ENCODE results near the gene SLC2A6.
A peak's percentile ranks its signal among the peaks of the same experiment; 100 is the strongest.

Gene SLC2A6

DNA sequence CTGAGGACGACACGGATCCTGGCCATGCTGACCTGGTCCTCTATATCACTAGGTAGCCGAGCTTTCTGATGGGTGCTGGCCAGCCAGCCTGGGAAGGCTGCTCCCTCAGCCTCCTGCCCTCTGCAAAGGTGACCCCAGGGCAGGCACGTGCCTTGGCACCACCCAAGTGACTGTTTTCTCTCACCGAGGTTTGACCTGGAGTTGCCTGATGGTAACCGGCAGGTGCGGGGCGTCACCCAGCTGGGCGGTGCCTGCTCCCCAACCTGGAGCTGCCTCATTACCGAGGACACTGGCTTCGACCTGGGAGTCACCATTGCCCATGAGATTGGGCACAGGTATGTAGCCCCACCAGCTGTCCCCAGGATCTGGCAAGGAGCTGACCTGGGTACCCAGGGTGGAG lies 52.9 kb downstream of the SLC2A6 start:
- H3K4me3 ChIP-seq (ENCODE audit: low read depth, low read length), result no peak overlapping the region
- DNase-seq (ENCODE audit: low read depth), result no peak
- TF ChIP-seq, protein P1, sequence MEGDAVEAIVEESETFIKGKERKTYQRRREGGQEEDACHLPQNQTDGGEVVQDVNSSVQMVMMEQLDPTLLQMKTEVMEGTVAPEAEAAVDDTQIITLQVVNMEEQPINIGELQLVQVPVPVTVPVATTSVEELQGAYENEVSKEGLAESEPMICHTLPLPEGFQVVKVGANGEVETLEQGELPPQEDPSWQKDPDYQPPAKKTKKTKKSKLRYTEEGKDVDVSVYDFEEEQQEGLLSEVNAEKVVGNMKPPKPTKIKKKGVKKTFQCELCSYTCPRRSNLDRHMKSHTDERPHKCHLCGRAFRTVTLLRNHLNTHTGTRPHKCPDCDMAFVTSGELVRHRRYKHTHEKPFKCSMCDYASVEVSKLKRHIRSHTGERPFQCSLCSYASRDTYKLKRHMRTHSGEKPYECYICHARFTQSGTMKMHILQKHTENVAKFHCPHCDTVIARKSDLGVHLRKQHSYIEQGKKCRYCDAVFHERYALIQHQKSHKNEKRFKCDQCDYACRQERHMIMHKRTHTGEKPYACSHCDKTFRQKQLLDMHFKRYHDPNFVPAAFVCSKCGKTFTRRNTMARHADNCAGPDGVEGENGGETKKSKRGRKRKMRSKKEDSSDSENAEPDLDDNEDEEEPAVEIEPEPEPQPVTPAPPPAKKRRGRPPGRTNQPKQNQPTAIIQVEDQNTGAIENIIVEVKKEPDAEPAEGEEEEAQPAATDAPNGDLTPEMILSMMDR (IDR thresholded peaks at IDR 0.05; ENCODE audit: control insufficient read depth, extremely low read depth, insufficient read depth), result no peak

GRCh38 chr9:133425049-133425632 lies 53.8 kb downstream of the SLC2A6 start:
- no peak for DNase-seq (ENCODE audit: low read depth)
- TF ChIP-seq, protein P1 (IDR thresholded peaks at IDR 0.05; ENCODE audit: control insufficient read depth, extremely low read depth, insufficient read depth), result no peak
- H3K4me3 ChIP-seq (ENCODE audit: low read depth, low read length), result no peak overlapping the region

DNA sequence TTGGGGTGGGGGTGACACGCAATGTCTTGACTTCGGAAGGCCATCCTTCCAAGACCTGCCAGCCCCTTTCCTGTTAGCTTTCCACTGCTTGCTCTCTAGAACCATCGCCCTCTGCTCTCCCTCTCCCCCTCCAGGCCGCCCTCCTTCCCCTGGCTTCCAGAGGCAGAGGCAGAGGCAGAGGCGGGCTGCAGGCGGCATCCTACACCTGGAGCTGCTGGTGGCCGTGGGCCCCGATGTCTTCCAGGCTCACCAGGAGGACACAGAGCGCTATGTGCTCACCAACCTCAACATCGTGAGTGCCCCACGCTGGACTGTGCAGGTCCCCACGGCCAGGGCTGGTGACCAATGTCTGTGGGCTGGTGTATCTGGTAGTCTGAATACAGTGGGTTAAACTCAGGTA lies 54.7 kb downstream of the SLC2A6 start:
- TF ChIP-seq, protein P1 (IDR thresholded peaks at IDR 0.05; ENCODE audit: control insufficient read depth, extremely low read depth, insufficient read depth), result no peak
- H3K4me3 ChIP-seq (ENCODE audit: low read depth, low read length), result no peak overlapping the region
- no peak for DNase-seq (ENCODE audit: low read depth)

- no peak overlapping the region for H3K4me3 ChIP-seq (ENCODE audit: low read depth, low read length)
- peak; percentile 62 for DNase-seq (ENCODE audit: low read depth)
- TF ChIP-seq, protein P1 (IDR thresholded peaks at IDR 0.05; ENCODE audit: control insufficient read depth, extremely low read depth, insufficient read depth), result no peak
These were observed 55.7 kb downstream of the SLC2A6 start for GRCh38 chr9:133423216-133423615.

DNA sequence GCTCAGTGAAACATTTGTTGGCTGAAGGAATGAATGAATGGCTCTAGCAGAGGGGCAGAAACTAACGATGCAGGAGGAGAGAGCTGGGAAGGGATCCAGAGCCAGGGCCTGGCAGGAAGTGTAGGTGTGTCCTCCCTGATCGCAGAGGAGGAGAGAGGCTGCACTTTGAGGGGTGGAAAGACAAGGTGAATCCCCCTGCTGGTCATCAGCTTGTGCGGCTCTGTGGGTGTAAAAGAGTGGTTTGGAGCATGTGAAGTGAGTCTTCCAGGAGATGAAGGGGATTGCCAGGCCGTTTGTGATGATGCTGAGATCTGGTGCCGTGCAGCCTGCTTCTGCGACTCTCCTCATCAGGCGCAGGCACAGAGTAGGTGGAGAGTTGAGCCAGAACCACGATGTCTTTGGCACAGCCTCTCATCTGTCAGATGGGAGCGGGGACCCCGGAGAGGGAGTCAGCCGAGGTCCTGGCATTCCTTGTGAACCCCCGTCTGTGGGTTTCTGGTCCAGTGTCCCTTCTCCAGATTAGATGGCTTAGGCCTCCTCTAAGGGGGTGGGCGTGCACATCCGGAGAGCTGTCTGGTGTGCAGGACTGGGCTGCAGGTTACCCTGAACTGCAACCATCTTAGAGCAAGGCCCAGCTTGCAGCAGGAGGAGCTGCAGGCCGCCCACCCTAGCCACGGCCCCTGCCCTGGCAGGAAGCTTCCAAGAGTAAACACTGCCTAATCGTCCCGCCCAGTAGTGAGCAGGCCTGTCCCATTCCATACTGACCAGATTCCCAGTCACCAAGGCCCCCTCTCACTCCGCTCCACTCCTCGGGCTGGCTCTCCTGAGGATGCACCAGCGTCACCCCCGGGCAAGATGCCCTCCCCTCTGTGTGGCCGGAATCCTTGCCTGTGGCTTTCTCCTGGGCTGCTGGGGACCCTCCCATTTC lies 57.0 kb downstream of the SLC2A6 start, which contains the start of gene ADAMTS13:
TSS of gene ADAMTS13 (plus strand) at position 753 of the 928 bp plus-strand sequence. CDS start at position 830, 77 bp downstream.
- DNase-seq (ENCODE audit: low read depth), result no peak

More for the DNA sequence above, 57.0 kb downstream of the SLC2A6 start, which contains the start of gene ADAMTS13:
- no peak within 1 kb of the TSS for H3K4me3 ChIP-seq (ENCODE audit: low read depth, low read length)
- TF ChIP-seq, protein P1 (IDR thresholded peaks at IDR 0.05; ENCODE audit: control insufficient read depth, extremely low read depth, insufficient read depth), result no peak

Measured in LNCaP clone FGC (cell line).